Heart left ventricle (tissue), 13 donors: ENCODE results near the gene PISD.
A peak's percentile ranks its signal among the peaks of the same experiment; 100 is the strongest.

Source experiments
- POLR2A ChIP-seq, 2 donors: fragments of 450-650 bp; IDR thresholded peaks; one replicate each; pipeline ENCODE4 v1.6.1; 2017; ENCODE audit warnings: antibody characterized with exemption in 2 of 2, mild to moderate bottlenecking in 2 of 2, moderate library complexity in 2 of 2
- TF ChIP-seq, protein P1 (sequence below), 12 donors: fragments of 200-600 bp; sonication (generic) in 4 of 12; IDR thresholded peaks; one replicate each; pipeline versions ENCODE4 v1.5.0 to v1.8.0; 2018 to 2022; ENCODE audit warnings: antibody characterized with exemption in 12 of 12, mild to moderate bottlenecking in 5 of 12
- donor health status: ischemic (EF 13 %, LVEDD 7.1; RV severe dilation, severe dysfunction).
- donor health status: DM: no; HTN: yes; CAD: no.
- donor health status: DM: no; HTN: no; CAD: no.
- donor health status: ischemic (EF 25% LVEDD 6.9; RV normal size, moderate dysfunction).
- donor health status: ischemic (EF 25% LVEDD 5.7; RV mildly dilated, moderate dysfunction).
- donor health status: ischemic (EF 35%, LVEDD 5.7; RV mildly dilated, moderate dysfunction).
- donor health status: nonischemic (EF 11% LVEDD 7.7; RV severe dilation, severe dysfunction).
- donor health status: DM: yes; HTN: yes; CAD: no.
- donor health status: PGD.
- donor health status: ischemic (EF 29% LVEDD 5.4; RV normal size, mild dysfunction).
- donor health status: nonischemic (EF 23%, LVEDD 6.1; RV moderate dilation, normal function).

DNA sequence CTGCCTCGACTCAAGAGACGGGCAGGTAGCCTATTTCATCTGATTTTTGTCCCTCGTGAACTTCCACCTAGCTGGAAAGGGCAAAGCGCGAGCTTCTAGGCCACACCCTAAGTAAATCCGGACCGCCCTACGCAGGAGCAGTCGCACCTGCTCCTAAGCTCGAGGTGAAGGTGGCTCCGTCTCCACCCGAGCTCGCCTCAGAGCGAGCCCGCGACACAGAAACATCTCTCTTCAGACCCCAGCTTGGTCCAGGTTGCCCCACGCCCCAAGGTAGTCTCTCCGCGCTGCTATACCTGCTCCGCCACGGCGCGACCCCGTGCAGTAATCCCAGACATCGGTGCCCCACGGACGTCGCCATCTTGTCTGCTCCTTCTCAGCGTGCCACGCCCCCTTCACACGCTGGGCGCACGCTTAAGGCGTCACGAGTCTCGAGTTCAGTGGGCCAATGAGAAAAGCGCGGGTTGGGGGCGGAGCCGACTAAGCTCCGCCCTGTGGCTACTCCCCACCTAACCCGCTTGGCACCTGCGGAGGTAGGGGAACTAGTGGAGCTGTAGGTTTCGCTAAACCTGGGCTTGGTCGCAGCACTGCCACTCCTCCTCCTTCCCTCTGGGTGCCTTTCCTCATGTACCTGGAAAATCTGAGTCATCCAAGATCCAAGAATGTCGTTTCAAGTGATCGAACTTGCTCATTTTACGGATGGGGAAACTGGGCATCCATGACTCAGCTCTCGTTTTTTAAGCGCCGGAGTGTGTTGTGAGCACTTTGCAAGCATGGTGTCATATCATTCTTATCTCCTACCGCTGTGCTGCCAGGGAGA is at the start of gene PISD:
- peak in 1 of 2 donors; percentile 58 for TF ChIP-seq POLR2A (IDR thresholded peaks at IDR 0.05)
- TF ChIP-seq, protein P1, sequence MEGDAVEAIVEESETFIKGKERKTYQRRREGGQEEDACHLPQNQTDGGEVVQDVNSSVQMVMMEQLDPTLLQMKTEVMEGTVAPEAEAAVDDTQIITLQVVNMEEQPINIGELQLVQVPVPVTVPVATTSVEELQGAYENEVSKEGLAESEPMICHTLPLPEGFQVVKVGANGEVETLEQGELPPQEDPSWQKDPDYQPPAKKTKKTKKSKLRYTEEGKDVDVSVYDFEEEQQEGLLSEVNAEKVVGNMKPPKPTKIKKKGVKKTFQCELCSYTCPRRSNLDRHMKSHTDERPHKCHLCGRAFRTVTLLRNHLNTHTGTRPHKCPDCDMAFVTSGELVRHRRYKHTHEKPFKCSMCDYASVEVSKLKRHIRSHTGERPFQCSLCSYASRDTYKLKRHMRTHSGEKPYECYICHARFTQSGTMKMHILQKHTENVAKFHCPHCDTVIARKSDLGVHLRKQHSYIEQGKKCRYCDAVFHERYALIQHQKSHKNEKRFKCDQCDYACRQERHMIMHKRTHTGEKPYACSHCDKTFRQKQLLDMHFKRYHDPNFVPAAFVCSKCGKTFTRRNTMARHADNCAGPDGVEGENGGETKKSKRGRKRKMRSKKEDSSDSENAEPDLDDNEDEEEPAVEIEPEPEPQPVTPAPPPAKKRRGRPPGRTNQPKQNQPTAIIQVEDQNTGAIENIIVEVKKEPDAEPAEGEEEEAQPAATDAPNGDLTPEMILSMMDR (IDR thresholded peaks at IDR 0.05), result no peak
